ENCODE data around the gene C3orf38.
"Not testable (repeated sequence)": the region's sequence is repeated elsewhere in the genome, so short reads cannot be mapped to it uniquely, and the experiment has no call there.

C3orf38 gene

GRCh38 chr3:88149509-88150362, at the start of gene C3orf38:
TSS of gene C3orf38 (plus strand) at chr3:88149959. CDS start at chr3:88150053, 94 bp downstream.
- peak; percentile 94 for DNase-seq

DNA sequence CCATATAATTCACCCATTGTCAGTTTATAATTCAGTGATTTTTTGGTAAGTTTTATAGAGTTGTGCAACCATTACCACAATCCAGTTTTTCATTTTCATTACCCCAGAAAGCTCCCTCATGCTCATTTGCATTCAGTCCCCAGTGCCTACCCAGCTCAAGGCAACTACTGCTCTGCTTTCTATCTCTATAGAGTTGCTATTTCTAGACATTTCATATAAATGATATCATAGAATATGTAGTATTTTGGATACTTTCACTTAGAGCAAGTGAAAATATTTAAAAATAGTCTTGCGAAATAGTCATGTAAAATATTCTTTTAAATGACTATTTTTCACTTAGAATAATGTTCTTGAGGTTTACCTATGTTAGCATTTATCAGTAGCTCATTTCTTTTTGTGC, 48.6 kb upstream of the C3orf38 start:
- no peak for DNase-seq

DNA sequence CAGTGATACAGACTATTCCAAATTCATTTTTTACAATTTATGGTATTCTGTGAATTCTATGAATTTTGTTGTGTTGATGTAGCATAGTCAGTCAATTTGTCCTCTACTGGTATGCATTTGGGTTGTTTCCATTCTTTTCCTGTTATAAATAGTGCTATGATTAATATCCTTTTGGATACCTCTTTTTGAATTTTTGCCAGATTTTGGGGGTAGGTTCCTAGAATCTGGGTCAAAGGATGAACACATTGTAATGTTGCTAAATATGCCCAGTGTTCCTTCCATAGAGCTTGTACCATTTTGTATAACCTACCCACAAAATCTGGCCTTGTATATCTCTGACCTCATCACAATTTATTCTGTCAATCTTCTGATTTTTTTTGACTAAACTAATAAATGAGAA, 44.4 kb upstream of the C3orf38 start:
- DNase-seq: no peak

GRCh38 chr3:88112289-88112688, 37.5 kb upstream of the C3orf38 start:
- peak; percentile 39 for DNase-seq

DNA sequence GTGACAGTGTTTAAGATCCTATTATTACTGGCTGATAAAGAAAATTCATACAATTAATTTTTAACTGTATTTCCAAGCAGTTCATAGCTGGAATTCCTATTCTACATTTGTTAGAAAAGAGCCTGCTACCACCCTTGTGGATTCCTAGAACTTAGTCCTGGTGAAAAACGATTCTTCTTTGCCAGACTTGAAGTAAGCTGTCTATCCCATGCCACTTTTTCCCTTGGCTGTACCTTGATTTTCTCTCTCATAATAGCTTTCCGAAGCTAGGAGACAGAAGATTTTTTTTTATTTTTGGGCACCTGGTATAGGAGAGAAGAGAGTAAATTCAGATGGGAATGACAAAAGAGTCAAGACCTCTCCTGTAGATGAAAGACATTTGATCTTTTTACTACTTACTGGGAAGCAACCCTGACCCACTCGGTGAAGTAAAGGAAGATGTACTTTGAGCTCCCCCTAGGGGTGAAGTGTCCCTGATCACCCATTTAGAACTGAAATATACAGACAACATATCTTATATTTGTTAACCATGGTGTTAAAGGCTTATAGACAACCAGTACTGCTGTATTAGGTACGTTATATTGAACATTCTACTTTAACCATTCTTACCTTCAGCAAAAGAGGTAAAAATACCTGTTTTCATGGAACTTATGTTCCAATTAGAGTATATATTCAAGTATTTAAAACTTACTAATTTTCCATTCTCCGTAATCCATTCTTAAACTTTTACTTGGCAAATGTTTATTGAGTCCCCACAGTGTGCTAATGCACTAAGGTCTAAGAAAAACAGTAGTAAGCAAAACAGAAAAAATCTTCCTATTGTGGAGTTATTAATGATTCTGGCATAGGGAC, 36.2 kb upstream of the C3orf38 start:
- peak; percentile 81 for DNase-seq

DNA sequence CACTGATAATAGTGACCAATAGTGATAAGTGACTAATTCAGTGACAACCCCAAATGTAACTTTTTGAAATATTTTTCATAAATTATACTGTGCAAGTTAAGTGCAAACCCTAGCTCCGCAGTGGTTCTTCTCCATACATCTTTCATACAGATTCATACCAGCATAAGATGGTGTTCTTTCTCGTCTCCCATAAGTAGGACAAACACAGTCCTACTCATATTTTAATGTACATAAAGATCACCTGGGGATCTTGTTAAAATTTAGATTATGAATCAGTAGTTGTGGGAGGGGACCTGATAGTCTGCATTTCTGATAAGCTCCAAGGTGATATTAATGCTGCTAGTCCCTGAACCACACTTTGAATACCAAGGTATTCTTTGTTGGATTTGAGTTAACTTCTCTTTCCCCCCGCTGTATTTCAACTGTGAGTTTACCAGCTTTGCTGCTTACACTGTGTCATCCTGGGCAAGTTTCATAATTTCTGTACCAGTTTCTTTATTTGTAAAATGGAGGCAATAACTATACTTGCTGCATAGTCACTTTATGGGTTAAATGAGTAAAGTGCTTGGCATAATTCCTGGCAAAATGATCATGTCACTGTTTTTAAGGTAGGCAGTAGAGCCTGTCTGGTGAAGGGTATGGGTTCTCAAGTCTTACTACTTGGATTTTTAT, 34.7 kb upstream of the C3orf38 start:
- no peak for DNase-seq

- peak; percentile 52 for DNase-seq
These were observed 32.1 kb upstream of the C3orf38 start for GRCh38 chr3:88117683-88118082.

- DNase-seq: not testable (repeated sequence)
These were observed 31.2 kb upstream of the C3orf38 start for GRCh38 chr3:88118603-88119002.

- no peak for DNase-seq
These were observed 26.2 kb upstream of the C3orf38 start for GRCh38 chr3:88123526-88123925.

- no peak for DNase-seq
These were observed 18.1 kb upstream of the C3orf38 start for GRCh38 chr3:88131695-88132094.

DNA sequence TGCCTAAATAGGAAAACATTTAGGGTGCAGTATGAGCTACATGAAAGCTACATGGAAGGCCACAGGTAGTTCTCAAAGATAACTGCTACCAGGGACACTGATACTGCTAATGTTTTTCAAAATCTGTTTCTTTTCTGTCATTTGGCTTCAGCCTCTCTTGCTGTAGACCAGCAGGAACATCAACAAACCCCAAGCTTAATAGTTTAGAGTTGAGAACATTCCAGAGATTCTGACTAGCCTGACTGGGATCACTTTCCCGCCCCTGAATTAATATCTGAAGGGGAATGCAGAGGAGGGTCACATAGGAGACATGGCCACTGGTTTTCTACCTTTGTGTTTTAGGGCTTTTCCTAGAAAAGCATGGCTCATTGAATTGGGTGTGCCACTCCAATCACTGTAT, 16.9 kb upstream of the C3orf38 start:
- DNase-seq: no peak

GRCh38 chr3:88133711-88134263, 16.0 kb upstream of the C3orf38 start:
- no peak for DNase-seq

GRCh38 chr3:88137836-88138235, 11.9 kb upstream of the C3orf38 start:
- no peak for DNase-seq

- no peak for DNase-seq
These were observed 8.2 kb upstream of the C3orf38 start for GRCh38 chr3:88141458-88142083.

DNA sequence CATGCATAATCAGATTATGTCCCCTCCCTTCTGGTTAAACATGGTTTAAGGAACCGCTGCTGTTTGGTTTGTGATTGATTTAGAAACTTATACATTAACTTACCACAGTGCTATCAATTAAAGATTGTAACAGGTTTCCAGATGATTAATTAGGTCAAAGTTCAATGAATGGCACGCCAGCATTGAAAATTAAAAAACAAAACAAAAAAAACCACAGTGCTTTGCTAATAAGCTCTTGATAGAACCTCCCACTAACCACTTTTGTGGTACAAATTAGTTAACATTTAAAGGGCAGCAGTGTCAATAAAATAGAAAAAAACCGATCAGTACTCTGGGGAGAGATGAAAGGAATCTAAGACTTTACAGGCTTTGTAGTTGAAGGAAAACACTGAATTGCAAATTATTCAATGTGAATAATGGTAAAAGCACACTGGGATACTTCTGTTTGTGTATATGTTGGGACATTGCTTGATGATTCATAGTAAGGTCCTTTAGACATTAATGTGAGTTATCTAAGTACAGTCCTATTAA, 7.6 kb upstream of the C3orf38 start:
- DNase-seq: no peak

DNA sequence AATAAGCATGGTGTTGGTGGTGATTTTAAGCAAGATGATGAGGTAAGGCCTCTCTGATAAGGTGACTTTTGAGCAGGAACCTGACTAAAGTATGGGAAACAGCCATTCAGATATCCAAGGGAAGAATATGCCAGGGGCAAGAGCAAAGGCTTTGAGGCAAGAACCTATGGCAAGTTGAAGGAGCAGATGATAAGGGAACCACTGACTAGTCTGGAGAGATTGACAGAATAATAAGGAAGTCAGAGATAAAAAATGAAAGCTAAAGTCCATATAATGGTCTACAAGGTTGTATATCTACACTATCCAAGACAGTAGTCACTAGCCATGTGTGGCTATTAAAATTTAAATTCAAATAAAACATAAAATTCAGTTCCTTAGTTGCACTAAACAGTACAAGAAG, 2.5 kb upstream of the C3orf38 start:
- no peak for DNase-seq

GRCh38 chr3:88148651-88149050, 1.1 kb upstream of the C3orf38 start:
- DNase-seq: no peak

- DNase-seq: peak; percentile 61
These were observed 654 bp upstream of the C3orf38 start for GRCh38 chr3:88149101-88149508.

DNA sequence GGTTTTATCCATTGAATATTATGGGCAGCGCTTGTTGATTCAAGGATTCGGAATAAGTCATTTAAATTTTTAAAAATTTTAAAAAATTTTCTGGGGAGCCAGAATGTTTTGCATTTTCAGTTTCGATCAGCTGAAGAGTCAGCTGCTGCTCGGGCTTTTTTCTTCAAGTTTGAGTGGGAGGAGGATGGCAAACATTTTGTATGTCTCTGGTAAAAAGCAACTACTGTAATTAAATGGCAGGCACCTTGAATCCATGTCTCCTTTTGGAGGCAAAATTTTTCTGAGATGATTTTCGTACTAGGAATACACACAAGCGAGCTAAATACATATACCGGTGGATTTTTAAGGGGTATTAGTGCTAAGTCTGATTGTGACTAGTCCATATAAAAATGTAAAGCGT, 612 bp downstream of the C3orf38 start:
- peak; percentile 79 for DNase-seq

DNA sequence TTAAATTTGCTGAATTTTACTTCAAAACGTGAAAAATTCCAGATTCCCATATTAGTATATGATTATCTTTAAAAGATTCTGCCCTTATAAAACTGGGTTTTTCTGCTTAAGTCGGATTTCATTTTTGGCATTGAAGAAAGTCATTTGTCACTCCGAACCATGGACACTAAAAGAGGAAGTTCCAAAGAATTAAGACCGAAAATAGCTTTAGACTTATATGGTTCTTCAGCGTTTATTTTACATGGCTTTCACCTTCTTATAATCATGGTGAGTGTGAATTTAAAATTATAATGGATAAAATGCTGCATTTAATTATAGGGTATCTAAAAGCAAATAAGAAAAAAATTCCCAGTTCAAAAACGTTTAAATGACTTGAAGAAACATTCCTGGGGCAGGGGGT, 1.0 kb downstream of the C3orf38 start:
- DNase-seq: peak; percentile 56

GRCh38 chr3:88151358-88151757, 1.6 kb downstream of the C3orf38 start:
- DNase-seq: peak; percentile 31

DNA sequence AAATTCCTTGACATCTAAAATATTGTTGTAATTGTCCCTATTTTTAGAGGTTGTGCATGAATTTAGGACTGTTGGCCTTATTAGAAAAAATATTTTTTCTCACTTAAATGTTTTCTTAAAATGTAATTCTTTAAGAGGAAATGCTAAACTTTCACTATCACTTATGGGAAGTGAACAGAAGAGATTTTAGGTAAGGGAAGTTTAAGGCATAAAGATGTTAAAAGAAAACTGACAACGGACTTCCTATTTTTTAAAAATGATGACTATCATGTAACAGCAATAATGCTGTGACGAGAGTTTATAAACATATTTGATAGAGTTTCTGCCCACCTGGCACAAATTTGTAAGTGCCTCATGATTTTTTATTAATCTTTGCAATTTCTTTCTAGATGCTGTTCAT, 3.1 kb downstream of the C3orf38 start:
- peak; percentile 33 for DNase-seq
